ENCODE measurements around the gene SASS6.

DNA sequence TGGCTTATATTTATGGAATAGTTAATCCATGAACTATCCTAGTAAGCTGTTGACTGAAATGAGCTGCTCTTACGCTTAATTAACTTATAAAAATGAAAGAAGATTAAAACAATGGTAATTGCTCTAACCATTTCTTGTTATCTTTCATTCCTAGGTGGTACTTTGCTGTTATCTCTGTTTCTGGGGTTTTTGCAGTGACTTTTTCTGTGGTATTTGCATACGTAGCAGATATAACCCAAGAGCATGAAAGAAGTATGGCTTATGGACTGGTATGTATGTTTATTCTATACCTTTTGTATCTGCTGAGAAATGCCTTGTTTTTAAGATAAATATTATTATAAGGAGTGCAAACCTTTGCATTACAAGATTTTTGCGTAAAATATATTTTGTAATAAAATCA, 71.0 kb downstream of the SASS6 start:
- TF ChIP-seq, protein P1, sequence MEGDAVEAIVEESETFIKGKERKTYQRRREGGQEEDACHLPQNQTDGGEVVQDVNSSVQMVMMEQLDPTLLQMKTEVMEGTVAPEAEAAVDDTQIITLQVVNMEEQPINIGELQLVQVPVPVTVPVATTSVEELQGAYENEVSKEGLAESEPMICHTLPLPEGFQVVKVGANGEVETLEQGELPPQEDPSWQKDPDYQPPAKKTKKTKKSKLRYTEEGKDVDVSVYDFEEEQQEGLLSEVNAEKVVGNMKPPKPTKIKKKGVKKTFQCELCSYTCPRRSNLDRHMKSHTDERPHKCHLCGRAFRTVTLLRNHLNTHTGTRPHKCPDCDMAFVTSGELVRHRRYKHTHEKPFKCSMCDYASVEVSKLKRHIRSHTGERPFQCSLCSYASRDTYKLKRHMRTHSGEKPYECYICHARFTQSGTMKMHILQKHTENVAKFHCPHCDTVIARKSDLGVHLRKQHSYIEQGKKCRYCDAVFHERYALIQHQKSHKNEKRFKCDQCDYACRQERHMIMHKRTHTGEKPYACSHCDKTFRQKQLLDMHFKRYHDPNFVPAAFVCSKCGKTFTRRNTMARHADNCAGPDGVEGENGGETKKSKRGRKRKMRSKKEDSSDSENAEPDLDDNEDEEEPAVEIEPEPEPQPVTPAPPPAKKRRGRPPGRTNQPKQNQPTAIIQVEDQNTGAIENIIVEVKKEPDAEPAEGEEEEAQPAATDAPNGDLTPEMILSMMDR (IDR thresholded peaks at IDR 0.05; ENCODE audit: insufficient read depth, low read length), result no peak
- TF ChIP-seq SPI1 (IDR thresholded peaks at IDR 0.05; ENCODE audit: borderline replicate concordance, low read depth) (no peak), GABPA (IDR thresholded peaks at IDR 0.05; ENCODE audit: low read depth) (no peak)

Measured in HL-60 (cell line).